HL-60 (cell line): ENCODE results near the gene DAPK1.

Experiments
- CTCF ChIP-seq: IDR thresholded peaks from one replicate; pipeline ENCODE4 v1.5.1; 2011; ENCODE audit warnings: low read length, control low read depth, inconsistent platforms; ENCODE audit not compliant: insufficient read depth
- POLR2AphosphoS5 ChIP-seq: IDR thresholded peaks from 2 replicates; pipeline ENCODE4 v1.6.1; 2012; ENCODE audit warnings: low read depth
- SPI1 ChIP-seq: IDR thresholded peaks from 2 replicates; pipeline ENCODE4 v1.6.1; 2012; ENCODE audit warnings: low read depth, mild to moderate bottlenecking, borderline replicate concordance

GRCh38 chr9:87681271-87682061 is 183.8 kb downstream of the DAPK1 start:
- TF ChIP-seq CTCF (no peak), POLR2AphosphoS5 (no peak), SPI1 (no peak)
